ENCODE data around the gene ADGRD1.

DNA sequence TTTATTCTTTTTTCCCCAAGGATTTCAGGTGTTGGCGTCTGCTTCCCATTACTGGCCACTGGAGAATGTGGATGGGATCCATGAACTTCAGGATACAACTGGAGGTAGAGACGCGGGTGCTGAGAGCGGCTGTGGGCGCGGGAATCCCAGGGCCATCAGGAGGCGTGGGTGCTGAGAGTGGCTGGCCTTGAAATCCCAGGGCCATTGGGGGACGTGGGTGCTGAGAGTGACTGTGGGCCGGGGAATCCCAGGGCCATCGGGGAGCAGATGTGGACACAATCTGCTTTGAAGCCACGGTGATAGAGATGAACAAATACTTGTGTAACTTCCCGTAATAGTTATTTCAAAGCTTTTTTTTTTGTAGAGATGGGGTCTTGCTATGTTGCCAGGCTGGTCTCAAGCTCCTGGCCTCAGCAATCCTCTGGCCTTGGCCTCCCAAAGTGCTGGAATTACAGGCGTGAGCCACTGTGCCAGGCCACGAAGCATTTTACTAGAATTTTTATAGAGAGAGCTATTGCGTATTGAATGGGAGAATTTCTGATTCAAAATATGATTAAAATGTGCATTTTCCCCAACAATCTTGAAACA is 12.8 kb downstream of the ADGRD1 start:
- TF ChIP-seq, protein P1, sequence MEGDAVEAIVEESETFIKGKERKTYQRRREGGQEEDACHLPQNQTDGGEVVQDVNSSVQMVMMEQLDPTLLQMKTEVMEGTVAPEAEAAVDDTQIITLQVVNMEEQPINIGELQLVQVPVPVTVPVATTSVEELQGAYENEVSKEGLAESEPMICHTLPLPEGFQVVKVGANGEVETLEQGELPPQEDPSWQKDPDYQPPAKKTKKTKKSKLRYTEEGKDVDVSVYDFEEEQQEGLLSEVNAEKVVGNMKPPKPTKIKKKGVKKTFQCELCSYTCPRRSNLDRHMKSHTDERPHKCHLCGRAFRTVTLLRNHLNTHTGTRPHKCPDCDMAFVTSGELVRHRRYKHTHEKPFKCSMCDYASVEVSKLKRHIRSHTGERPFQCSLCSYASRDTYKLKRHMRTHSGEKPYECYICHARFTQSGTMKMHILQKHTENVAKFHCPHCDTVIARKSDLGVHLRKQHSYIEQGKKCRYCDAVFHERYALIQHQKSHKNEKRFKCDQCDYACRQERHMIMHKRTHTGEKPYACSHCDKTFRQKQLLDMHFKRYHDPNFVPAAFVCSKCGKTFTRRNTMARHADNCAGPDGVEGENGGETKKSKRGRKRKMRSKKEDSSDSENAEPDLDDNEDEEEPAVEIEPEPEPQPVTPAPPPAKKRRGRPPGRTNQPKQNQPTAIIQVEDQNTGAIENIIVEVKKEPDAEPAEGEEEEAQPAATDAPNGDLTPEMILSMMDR (IDR thresholded peaks at IDR 0.05; ENCODE audit: low read depth, low read length, poor library complexity, severe bottlenecking), result no peak
- TF ChIP-seq EZH2phosphoT487 (IDR thresholded peaks at IDR 0.05; ENCODE audit: borderline replicate concordance, low read length), result no peak
